T1000 (cell line): ENCODE results near the gene MED15.
"Not testable (repeated sequence)": the region's sequence is repeated elsewhere in the genome, so short reads cannot be mapped to it uniquely, and the experiment has no call there.

Experiments
- DNase-seq: peaks from one replicate; lab custom pipeline; 2025; ENCODE audit warnings: mixed read lengths; lab: John Stamatoyannopoulos, UW

The MED15 gene

DNA sequence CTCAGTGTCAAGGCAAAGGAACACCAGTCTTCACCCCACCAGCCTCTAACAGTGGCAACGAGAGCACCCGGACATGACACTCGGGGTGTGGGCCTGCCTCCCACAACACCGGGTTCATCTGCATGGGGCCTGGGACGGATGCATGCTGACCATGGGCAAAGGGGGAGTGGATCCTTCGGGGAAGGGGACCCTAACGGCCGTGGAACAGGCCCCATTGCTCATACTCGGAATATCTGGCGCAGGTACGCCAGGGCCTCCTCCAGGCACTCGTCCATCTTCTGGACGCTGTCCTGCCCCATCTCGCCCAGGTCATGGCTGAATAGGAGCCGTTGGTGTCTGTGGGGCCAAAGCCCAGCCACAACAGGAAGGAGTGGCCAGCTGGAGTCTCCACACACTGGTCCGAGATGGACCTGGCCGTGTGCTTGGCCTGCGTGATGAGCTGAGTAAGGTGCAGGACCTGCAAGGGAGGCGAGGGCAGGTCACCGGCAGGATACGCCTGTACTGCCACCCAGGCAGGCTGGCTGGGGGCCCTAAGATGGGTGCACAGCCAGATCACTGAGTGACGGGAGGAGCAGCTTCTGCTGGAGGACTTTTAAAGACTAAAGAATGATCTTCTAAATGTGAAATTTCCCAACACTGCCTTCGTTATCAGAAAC is 96.8 kb downstream of the MED15 start:
- no peak for DNase-seq

DNA sequence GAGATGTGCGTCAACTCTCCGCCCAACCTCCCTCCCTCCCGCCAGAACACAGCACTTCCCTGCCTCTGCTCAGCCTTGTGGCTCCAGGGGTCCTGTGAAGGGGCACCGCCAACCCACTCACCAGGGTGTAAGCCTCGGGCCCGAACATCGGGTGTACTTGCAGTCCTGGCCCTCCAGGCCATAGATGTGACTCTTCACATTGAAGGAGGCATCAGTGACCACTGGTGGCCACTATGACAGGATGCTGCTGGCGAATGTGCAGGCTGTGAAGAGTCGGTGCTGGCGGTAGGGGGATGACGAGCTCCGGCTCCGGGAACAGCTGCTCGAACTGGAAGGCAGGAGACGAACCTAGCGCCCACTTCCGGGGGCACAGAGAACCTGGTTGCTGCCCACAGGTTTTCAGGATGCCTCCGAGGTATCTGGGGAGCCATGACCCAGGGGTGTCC is 97.4 kb downstream of the MED15 start:
- no peak for DNase-seq

DNA sequence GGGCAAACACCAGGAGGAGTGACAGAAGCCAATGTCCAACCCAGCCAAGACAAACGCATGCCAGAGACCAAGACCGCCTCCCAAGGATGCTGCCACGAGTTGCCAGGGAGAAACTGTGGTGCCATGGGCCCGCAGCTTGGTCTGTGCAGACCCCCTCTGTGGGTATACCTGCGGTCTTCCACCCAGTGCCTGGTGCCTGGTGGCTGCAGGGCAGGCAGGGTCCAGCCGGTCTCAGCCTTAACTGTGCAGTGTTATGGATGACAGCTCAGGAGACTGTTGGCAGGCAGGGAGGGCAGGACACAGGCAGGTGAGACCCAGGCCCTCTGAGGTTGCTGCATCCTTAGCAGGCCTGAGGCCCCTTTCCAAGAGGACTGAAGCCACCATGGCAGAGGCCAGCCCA is 97.9 kb downstream of the MED15 start:
- DNase-seq: no peak

DNA sequence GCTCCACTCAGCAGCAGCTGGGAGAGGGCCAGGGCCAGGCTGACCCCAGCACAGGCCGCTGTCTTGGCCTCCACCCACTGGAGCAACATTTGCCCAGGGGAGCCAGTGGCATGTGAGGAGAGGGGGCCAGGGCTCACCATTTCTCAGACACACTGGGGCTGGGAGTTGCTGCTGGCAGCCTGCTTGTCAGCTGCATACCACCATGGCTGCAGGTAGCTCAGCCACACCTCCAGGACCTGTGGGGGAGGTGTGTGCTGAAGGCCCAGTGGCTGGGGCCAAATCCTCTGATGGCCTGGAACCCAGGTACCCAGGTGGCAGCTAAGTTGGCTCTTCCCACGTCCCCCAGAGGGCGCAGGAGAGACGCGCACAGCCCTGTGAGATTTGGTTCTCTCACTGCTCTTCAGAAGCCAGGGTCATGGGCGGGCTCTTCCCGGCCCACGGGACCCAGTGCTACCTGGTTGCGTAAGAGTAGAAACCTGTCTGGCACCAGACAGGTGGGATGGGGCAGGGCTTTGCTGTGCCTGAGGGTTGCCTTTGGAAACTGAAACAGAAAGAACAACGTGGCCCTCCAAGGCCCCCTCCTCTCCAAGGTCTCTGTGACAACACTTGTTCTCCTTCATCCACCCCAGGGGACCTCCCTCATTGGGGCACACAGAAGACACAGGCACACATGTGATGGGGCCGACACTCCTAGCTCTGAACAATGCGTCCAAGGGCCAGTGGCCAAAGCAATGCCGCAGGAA is 98.8 kb downstream of the MED15 start:
- no peak for DNase-seq

DNA sequence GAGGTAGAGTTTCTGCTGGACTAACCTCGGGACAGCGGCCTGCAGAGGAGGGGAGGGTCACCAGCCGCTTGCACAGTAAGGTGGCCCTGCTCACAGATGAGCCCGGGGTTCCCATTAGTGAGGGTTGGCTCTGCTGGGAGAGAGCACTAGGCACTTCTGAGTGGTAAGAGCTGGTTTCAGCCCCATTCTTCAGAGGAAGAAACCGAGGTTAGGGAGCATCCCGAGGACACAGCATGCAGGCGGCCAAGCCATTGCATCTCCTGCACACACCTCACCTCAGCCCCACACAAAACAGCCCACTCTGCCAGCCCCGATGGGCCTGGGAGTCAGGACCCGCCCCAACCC is 99.3 kb downstream of the MED15 start:
- DNase-seq: no peak

DNA sequence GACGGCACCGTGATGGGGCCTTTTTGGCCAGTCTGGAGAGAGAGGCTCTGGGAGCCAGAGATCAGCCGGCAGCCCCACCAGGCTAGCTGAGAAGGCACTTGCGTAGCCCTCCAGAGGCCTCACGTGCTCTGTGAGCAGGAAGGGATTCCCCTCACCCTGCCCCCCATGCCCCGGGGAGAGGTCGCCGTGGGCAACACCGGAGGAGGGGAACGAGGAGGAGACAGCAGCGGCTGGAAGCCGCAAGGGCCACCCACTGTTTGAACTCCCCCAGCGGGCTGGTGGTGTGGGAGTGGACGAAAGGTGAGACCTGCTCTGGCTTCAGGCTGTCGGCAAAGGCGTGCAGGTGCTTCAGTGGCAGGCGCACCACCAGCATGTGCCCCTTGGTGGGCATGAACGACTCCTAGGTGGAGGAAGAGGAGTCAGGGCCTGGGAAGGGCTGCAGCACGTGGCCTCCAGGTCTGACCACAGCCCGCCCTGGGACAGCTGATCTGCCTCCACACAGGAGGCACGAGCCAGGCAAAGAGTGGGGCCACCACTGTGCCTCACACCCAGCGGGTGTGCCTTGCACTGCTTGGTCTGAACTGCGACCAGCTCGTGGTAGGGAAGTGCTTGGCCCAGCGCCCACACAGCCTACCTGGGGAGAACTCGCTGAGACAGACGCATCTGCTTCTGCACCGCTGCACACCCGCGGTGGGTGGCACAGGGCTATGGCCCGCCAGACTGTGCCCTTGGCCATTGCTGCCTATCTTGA is 99.9 kb downstream of the MED15 start:
- DNase-seq: no peak

DNA sequence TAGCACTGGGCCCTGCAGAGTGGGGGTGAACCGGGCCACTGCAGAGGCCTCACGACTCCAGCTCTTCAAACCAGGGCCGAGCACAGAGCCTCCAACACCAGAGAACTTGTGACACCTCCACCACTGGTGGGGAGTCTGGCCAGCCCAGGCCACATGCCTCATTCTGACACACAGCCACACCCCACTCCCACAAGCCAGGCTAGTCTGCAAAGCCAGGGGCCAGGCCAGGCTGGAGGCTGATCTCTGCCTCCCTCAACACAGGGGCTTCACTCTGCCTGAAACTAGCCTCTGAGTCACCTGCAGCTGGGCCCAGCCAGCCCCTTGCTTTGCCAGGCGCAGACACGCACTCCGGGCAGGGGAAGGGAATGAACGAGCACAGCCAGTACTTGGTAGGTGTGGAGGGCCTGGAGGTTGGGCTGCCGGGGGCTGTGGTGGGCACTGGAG is 102.9 kb downstream of the MED15 start:
- DNase-seq: no peak

DNA sequence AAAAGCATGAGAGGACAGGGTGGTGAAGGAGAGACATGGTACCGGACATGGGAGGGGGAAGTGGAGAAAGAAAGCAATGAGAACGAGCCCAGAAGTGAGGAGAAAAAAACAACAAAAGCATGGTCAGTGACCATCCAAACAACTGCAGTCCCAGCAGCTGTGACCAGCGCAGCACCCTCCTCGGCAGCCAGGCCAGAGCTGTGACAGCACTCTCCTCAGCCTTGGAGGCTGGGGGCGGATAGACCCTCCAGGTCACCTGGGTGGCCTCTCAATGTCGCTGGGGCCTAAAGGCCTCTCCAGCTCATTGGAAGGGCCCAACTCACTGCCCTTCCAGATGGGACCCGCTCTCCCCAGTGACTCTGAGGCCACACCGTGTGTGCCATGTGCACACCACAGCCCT is 103.3 kb downstream of the MED15 start:
- DNase-seq: no peak

DNA sequence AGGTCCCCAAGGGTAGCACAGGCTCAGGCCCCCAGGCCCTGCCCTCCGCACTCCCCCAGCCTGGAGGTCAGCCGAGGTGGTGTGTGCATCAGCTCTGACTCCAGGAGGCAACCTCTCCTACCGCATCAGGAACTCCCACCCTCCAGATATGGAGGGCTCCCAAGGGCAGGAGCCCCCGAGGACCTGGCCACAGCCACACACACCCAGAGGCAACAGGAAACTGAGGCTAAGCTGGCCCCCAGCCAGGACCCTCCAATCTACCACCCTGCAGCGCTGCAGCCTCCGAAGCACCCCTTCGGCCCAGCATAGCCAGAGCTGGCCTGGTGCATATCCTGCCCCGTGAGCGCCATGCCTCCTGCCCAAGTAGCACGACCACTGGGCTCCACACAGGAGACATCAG is 104.0 kb downstream of the MED15 start:
- DNase-seq: no peak

DNA sequence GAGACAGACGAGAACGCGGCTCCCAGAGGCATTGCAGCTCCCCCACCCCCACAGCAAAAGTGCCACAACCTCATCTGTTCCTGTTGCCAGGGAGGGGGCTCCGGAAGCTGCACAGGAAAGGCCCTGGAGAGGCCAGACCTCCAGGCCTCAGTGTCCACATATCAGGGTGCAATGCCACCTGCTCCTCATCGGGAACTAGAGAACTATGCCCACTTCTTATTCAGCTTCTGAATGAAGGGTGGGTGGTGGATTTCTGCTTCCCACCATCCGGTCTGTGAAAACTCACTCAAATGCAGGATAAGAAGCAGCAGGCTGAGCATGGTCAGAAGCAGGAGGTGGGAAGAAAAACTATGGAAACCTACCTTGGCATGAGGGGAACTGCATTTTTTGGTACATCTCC is 105.9 kb downstream of the MED15 start:
- DNase-seq: no peak

DNA sequence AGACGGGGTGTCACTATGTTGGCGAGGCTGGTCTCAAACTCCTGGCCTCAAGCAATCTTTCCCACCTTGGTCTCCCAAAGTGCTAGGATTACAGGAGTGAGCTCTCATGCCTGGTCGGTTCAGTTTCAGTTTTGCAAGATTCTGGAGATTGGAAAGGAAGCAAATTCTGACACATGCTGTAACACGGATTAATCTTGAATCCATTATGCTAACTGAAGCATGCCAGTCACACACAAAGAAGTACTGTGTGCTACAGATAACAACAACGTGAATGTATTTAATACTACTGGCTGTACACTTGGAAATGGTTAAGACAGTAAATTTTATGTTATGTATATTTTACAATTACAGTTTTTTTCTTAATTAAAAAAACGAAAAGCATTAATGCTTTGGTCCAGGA is 107.6 kb downstream of the MED15 start:
- DNase-seq: no peak

DNA sequence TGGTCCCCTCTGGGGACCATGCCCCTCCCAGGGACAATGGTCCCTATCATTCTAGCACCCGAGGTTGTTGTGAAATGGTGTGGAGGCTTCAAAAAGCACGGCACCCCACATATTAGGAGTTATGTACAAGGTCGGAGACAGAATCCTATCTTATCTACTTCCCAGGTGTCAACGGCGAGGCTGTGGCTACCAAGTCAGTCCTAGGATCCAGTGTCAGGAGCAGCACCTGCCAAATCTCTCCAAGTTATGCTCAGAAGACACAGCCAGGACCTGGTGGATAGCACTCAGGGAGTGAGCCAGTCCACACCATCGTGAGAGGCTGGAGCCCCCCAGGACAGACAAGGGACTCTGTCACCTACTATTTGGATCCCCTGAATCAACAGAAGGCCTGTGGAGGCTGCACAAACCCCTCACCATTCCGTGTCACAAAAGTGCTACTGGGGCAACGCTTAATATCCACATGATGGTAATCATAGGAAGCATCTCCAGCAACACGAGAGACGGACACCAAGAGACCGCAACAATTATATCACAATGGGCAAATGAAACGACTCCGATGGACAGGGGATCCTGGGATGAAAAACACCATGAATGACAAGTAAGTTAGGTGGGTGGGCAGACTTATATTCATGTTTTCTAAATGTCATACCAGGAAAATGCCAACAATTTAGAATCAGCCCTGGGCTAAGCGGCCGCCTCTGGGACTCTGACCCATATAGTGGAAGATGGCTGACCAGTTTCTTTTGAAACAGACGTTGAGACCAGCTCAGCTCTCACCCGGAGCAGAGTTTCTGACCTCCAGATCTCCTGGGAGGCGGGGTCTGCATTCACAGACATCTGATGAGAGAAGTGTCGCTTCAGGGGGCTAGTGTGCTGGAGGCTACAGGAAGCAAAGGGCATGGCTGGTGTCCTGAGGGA is 108.4 kb downstream of the MED15 start:
- no peak for DNase-seq

DNA sequence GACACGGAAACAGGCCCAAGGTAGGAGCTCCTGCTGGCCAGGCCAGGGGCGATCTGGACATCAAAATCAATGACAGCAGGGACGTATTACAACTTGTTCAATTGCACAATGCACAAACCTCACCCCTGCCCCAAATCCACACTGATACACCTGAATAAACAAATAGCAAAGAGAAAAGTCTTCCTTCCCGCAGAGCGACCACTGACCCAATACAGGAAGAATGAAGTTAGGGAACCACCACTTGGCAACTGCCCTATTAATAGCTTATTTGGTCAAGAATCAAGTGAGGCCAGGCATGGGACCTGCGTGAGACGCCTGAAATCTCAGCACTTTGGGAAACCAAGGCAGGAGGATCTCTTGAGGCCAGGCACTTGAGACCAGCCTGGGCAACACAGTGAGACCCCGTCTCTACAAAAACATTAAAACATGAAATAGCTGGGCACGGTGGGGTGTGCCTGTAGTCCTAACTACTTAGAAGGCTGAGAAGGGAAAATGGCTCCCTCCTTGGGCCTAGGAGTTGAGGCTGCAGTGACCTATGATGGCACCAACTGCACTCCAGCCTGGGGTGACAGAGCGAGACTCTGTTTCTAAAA is 109.1 kb downstream of the MED15 start:
- DNase-seq: no peak

DNA sequence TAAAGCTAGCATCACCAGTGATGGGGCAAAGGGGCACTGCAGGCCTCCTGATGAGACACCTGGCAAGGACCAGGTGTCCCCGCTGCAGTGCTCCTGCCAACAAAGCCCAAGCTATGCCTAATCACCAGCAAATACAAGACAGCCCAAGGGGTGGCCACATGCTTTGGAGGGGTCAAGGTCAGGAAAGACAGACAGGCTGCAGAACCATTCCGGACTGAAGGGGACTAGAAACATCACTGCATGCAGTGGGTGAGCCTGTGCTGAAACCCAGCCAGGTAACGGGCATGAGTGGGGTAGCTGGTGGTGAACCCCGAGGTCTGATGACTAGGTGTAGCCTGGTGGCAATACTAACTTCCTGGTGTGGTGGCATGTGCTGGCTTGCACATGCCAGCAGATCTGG is 111.1 kb downstream of the MED15 start:
- no peak for DNase-seq

DNA sequence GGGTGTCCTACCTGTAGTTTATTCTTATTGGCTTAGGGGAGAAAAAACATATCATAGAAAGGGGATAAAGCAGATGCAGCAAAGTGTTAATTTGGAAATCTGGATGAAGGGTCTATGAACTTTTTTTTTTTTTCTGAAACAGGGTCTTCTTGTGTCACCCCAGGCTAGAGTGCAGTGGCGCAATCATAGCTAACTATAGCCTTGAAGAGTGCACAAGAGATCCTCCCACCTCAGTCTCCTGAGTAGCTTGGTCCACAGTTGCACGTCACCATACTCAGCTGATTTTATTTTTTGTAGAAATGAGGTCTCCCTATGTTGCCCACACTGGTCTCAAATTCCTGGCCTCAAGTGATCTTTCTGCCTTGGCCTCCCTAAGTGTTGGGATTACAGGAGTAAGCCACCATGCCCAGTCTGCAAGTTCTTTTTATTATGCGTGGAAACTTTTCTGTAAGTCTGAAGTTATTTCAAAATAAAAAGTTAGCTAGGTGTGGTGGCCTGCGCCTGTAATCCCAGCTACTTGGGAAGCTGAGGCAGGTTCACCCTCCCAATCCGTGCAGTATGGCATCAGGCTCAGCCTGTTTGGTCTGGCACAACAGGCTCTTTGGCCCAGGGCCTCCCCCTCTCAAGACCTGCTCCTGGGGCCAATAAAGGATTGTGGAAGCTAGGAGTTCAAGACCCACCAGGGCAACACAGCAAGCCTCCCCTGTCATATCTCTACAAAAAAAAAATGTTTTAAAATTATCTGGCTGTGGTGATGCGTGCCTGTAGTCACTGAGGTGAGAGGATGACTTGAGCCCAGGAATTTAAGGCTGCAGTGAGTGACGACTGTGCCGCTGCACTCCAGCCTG is 111.9 kb downstream of the MED15 start:
- no peak for DNase-seq

DNA sequence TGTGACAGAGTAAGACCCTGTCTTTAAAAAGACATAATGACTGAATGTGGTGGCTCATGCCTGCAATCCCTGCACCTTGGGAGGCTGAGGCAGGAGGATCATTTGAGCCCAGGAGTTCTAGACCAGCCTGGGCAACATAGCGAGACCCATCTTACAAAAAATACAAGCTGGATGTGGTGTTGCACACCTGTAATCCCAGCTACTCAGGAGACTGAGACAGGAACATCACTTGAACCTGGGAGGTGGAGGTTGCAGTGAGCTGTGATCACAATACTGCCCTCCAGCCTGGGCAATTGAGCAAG is 112.4 kb downstream of the MED15 start:
- DNase-seq: not testable (repeated sequence)

DNA sequence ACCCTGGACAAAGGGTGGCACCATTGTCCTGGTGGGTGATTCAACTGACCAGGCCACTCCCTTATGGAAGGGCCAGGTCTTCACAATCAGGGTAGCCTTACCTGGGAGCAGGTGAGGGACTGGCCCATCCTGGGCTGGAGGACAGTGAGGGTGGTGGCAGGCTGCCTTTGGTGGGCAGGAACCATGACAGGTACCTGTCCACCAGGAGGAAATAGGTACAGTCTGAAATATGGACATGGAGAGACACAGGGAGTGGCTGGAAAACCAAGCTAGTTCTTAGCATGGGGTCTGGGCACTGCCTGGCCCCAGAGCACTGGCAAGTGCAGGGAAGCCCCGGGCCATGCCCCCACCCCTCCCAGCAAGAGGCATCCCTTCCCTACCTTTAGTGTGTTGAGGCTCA is 113.8 kb downstream of the MED15 start:
- DNase-seq: no peak

DNA sequence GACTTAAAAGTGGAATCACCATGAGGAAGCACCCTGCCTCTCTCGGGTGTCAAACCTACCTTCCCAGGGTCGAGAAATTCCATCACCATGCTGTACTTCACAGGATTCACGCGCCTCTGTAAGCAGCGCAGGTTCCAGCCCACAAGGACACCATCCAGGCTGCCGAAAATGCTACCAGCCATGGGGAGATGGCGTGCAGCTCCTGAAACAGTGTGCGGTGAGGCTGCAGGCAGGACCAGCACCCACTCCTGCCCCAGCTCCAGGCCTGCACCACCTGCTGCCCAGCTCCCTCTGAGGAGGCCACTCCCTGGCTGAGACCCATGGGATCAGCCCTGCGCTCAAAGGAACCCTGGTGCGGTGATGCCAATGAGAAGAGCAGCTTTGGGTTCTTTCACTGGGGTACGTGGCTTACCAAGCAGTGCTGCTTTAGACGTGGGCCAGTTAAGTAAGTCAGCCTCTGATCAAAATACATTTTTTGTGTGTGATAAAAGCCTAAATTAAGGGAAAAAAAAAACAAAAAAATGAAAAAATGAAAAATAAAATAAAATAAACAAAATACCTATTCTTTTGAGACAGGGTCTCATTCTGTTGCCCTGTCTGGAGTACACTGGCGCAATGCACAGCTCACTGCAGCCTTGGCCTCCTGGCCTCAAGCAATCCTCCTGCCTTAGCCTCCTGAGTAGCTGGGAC is 115.4 kb downstream of the MED15 start:
- DNase-seq: no peak

DNA sequence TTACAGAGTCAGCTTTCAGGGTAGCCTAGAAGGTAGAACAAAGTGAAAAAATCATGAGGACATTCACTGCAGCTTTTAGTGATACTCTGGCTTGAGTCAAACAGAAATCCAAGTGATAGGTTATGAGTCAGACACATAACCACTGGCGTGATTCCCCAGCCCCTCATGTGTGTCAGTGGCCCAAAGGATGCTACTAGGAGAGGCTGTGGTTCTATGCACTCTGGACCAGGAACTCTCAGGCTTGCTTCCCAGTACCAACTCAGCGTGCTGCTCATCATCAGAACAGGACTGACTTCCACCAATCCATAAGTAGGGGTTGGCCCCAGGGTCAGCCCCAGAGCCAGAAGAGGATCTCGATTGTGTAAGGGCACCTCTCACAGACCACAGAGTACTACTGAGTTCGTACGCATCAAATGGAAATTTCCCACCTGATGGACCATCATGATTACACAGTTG is 116.8 kb downstream of the MED15 start:
- DNase-seq: no peak

DNA sequence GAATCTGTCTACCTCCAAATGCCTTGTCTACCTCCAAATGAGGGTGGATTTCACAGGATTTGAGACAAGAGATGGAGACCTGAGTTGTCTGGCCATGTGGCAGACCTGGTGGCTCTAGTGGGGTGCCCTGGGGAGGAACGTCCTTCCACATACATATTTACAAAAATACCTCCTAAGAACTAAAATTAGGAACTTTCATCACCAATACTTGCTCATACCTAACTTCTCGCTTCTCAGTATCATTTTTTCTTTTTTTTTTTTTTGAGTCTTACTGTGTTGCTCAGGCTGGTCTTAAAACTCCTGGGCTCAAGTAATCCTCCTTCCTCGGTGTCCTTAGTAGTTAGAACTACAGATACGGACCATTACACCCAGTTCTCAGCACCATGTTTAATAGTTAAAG is 117.9 kb downstream of the MED15 start:
- no peak for DNase-seq
